H1 (cell line): ENCODE measurements around the gene CBLC.

Source experiments
- BACH1 ChIP-seq: IDR thresholded peaks from 2 replicates; pipeline ENCODE4 v1.6.1; 2012; ENCODE audit warnings: low read length, improper control_type of control experiment
- CBX8 ChIP-seq: fragments of 300-800, 300-1000 bp; sonication (generic); IDR thresholded peaks from 2 replicates; pipeline ENCODE4 v1.7.1; 2016; ENCODE audit warnings: low read depth, low read length, borderline replicate concordance
- CEBPB ChIP-seq: IDR thresholded peaks from 2 replicates; pipeline ENCODE4 v1.6.1; 2012; ENCODE audit warnings: low read depth, low read length
- CHD1 ChIP-seq: IDR thresholded peaks from 2 replicates; pipeline ENCODE4 v1.6.1; 2012; ENCODE audit warnings: low read depth, low read length, improper control_type of control experiment
- CTCF ChIP-seq, 3 experiments: IDR thresholded peaks; 1 replicate in 2 of 3; 2 replicates in 1 of 3; pipeline versions ENCODE4 v1.5.1 to v1.6.1; 2011; ENCODE audit warnings: low read length in 3 of 3, mild to moderate bottlenecking in 3 of 3, inconsistent platforms in 2 of 3, low read depth in 1 of 3, moderate library complexity in 1 of 3; ENCODE audit not compliant: insufficient read depth in 1 of 3; ENCODE audit errors: control extremely low read depth in 1 of 3
- EZH2 ChIP-seq: fragments of 200-600 bp; sonication (generic); IDR thresholded peaks from 2 replicates; pipeline ENCODE4 v1.7.1; 2012; ENCODE audit warnings: low read depth, mild to moderate bottlenecking, moderate library complexity, low read length, inconsistent platforms; ENCODE audit not compliant: severe bottlenecking
- MAFK ChIP-seq: IDR thresholded peaks from 2 replicates; pipeline ENCODE4 v1.6.1; 2012; ENCODE audit warnings: low read depth, mild to moderate bottlenecking, improper control_type of control experiment, low read length
- POLR2A ChIP-seq, 2 experiments: IDR thresholded peaks; 1 replicate in 1 of 2; 2 replicates in 1 of 2; pipeline ENCODE4 v1.6.1; 2011; ENCODE audit warnings: low read depth in 2 of 2, low read length in 2 of 2, mild to moderate bottlenecking in 2 of 2; ENCODE audit errors: control extremely low read depth in 1 of 2
- SIX5 ChIP-seq: IDR thresholded peaks from 2 replicates; pipeline ENCODE4 v1.6.1; 2011; ENCODE audit warnings: mild to moderate bottlenecking, low read depth, low read length
- SP1 ChIP-seq: IDR thresholded peaks from 2 replicates; pipeline ENCODE4 v1.6.1; 2011; ENCODE audit warnings: low read depth, low read length
- TAF1 ChIP-seq: IDR thresholded peaks from 2 replicates; pipeline ENCODE4 v1.6.1; 2011; ENCODE audit warnings: mild to moderate bottlenecking, low read depth, low read length
- TCF12 ChIP-seq: IDR thresholded peaks from 2 replicates; pipeline ENCODE4 v1.6.1; 2011; ENCODE audit warnings: low read depth, mild to moderate bottlenecking, low read length
- USF2 ChIP-seq: IDR thresholded peaks from 2 replicates; pipeline ENCODE4 v1.6.1; 2011; ENCODE audit warnings: low read length, improper control_type of control experiment
- ZNF274 ChIP-seq: IDR thresholded peaks from 2 replicates; pipeline ENCODE4 v1.7.0; 2012; ENCODE audit warnings: low read length, borderline replicate concordance; ENCODE audit errors: extremely low read depth

DNA sequence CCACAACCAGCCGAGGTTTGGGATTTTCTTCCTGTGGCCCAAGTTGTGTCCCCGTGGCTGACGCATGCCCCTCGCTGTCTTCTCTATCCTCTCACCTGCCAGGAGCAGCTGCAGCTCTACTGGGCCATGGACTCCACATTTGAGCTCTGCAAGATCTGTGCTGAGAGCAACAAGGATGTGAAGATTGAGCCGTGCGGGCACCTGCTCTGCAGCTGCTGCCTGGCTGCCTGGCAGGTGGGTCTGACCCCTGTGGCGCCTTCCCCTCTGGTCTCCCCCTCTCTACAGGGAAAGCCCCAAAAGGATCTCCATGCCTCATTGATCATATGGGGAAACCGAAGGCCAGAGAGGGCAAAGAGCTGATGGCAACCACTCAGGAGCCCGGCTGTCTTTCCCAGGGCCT, 14.6 kb downstream of the CBLC start:
- TF ChIP-seq TAF1 (no peak), EZH2 (no peak), POLR2A (IDR thresholded peaks at IDR 0.05; ENCODE audit: control extremely low read depth in 1 of 2, low read depth in 2 of 2, low read length in 2 of 2) (no peak), SIX5 (no peak), SP1 (no peak), USF2 (no peak), MAFK (no peak), CTCF (IDR thresholded peaks at IDR 0.05; ENCODE audit: control extremely low read depth in 1 of 3, insufficient read depth in 1 of 3, low read depth in 1 of 3, low read length in 3 of 3) (no peak), ZNF274 (no peak), CHD1 (no peak), CEBPB (no peak), CBX8 (no peak), TCF12 (no peak), BACH1 (no peak)
